GM13977 (cell line): ENCODE data around the gene STX1B.

Experiments used
- DNase-seq: peaks from one replicate; pipeline ENCODE4 v3.0.0; 2012; ENCODE audit warnings: low spot score
- in situ Hi-C: fragments of 300-500 bp; cut with MboI; formaldehyde crosslinking; loops from one replicate; pipeline ENCODE4 v1.12.0; 2022; ENCODE audit warnings: low sequenced_read_pairs, low pct_unique_long_range_greater_than_20kb, mixed read lengths, inconsistent platforms; ENCODE audit not compliant: unreplicated experiment
- TF ChIP-seq, protein P1 (sequence below): IDR thresholded peaks from 2 replicates; pipeline ENCODE4 v1.5.1; 2012; ENCODE audit warnings: mild to moderate bottlenecking, control low read depth; ENCODE audit not compliant: insufficient read depth; ENCODE audit errors: extremely low read depth, missing control alignments

The STX1B gene

DNA sequence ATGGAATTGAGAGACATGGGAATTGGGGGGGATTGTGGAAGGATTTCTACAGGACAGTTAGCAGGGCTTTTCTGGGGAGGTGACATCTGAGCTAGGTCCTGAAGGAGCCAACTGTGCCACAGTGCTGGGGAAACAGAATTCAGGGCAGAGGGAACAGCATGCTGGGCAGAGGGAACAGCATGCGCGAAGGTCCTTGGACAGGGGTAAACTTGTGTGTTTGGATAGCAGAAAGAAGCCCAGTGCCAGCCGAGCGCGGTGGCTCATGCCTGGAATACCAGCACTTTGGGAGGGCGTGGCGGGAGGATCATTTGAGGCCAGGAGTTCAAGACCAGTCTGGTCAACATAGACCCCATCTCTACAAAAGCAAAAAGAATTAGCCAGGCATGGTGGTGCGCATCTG is 3.8 kb downstream of the STX1B start:
- DNase-seq = no peak
- in situ Hi-C loops = no loop called here
- TF ChIP-seq, protein P1, sequence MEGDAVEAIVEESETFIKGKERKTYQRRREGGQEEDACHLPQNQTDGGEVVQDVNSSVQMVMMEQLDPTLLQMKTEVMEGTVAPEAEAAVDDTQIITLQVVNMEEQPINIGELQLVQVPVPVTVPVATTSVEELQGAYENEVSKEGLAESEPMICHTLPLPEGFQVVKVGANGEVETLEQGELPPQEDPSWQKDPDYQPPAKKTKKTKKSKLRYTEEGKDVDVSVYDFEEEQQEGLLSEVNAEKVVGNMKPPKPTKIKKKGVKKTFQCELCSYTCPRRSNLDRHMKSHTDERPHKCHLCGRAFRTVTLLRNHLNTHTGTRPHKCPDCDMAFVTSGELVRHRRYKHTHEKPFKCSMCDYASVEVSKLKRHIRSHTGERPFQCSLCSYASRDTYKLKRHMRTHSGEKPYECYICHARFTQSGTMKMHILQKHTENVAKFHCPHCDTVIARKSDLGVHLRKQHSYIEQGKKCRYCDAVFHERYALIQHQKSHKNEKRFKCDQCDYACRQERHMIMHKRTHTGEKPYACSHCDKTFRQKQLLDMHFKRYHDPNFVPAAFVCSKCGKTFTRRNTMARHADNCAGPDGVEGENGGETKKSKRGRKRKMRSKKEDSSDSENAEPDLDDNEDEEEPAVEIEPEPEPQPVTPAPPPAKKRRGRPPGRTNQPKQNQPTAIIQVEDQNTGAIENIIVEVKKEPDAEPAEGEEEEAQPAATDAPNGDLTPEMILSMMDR = no peak

DNA sequence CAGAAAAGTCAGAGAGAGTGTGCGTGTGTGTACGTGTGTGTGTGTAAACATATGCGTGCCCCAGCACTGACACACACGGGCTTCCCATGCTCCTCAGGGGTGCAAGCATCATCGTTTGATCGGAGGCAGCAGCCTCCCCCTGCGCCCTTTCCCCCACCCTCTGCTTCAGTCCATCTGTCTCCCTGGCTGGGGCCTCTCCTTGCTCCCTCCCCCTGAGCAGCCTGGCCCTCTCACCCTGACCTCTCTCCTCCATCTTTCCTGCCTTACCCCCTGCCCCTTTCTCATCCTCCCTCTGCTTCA is 4.4 kb downstream of the STX1B start:
- TF ChIP-seq, protein P1 = no peak
- in situ Hi-C loops = no loop called here
- DNase-seq = no peak

DNA sequence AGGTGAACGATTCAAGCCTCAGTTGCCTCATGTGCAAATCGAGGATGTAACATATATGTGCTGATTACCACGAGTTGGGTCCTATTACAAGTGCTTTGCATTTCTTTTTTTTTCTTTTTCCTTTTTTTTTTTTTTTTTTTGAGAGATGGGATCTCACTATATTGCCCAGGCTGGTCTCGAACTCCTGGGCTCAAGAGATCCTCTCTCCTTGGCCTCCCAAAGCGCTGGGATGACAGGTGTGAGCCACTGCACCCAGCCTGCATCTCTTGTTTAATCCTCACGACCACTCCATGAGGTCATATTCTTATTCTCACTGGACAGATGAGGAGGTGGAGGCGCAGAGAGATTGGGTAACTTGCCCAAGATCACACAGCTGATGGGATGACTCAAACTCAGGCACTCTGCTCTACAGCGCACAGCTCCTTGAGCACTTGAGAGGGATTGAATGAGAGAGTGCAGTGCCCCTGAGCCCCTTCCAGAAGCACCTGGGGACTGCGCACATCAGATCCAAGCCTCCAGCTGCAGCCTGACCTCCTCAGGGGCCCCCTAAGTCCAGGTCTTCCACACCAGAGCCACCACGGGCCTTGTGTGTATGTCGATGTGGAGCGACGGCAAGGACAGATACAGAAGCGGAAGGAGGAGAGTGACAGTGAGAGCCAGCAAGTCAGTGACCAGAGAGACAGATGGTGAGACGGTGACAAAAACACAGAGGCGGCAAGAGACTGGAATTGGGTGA is 4.9 kb downstream of the STX1B start:
- in situ Hi-C loops = no loop called here
- TF ChIP-seq, protein P1 = no peak
- DNase-seq = no peak

DNA sequence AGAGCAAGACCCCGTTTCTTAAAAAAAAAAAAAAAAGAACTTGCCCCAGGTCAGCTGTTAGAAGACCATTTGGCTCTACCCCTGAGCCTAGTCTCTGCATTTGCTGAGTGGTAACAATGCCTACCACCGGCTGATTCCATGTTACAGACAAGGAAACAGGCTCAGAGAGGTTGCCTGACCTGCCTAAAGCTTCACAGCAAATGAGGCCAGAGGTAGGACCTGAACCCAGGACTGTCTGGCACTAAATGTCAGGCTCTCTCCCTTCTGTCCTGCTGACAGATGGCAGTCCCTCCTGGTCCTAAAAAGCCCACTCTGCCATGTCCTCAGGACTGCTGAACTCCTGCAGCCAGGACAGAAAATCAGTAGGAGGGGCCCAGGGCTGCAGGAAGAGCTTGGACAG is 5.8 kb downstream of the STX1B start:
- TF ChIP-seq, protein P1 = no peak
- no peak for DNase-seq
- in situ Hi-C loops = no loop called here

DNA sequence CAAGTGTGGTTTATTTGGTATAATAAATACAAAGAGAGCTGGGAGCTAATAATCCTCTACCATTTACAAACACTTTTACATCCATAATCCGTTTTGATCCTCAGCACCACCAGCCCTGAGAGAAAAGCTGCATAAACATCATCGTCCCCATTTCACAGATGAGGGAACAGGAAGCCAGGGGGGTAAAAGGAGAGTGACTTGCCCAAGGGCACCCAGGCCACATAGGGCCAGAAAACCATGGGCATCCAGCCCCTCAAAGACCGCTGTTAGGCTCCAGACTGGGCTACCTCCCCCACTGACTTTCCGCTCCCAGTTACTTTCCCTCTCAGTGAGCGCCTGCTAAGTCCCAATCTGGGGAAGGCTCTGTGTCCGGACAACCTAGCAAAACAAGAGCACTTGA is 6.7 kb downstream of the STX1B start:
- DNase-seq = no peak
- TF ChIP-seq, protein P1 = no peak
- in situ Hi-C loops = no loop called here

DNA sequence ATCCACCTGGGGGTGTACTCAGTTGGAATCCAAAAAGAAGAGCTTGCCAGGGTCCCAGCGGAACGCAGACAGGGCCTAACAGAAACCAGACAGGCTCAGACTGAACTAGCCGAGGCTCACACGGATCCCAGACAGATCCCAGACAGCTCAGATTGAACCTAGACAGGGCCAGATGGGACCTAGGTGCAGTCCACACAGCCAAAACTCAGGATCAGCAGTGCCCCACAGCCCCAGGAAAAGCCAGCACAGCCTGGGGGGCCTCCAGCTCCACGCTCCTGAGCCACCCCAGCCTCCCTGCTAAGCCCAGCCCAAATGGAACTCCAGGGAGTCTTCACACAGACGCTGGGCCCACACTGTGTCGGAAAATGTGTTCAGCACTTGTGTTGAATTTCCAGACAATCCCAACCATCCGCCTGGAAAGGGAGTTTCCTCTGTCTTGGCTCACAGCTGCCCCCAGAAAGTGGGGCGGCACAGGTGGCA is 7.5 kb downstream of the STX1B start:
- no peak for DNase-seq
- in situ Hi-C loops = no loop called here
- TF ChIP-seq, protein P1 = no peak
